AG09319 (cell line): ENCODE measurements around the gene TMEM178B.

ENCODE experiments used
- DNase-seq: peaks from one replicate; pipeline ENCODE4 v3.0.0-alpha.2; 2010; ENCODE audit warnings: low read depth; ENCODE audit errors: extremely low read depth
- CTCF ChIP-seq: IDR thresholded peaks from 2 replicates; pipeline ENCODE4 v1.5.1; 2011; ENCODE audit warnings: low read depth, mild to moderate bottlenecking, inconsistent platforms, low read length, moderate library complexity

TMEM178B gene

GRCh38 chr7:141431711-141432110 lies 357.8 kb downstream of the TMEM178B start:
- TF ChIP-seq CTCF = no peak
- DNase-seq = no peak

DNA sequence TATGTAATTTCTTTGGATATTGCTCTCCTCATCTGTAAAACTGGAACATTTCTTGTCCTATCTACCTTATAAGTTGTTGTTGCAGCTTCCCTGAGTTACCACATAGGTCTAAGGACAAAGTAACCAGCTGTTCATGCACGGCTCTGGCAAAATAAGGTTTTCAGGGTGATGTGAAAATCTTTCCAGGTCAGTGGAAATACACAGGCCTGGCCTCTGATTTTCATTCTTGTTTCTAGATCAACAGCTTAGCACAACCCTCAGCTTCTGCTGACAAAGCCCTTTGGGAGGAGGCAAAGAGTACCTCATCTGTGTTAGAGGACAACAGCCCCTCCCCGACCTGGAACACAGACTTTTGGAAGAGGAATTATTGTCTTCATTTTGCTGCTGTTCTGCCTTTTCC lies 359.8 kb downstream of the TMEM178B start:
- TF ChIP-seq CTCF = no peak
- no peak for DNase-seq

- no peak for TF ChIP-seq CTCF
- DNase-seq = no peak
These were observed 362.3 kb downstream of the TMEM178B start for GRCh38 chr7:141436139-141436538.

GRCh38 chr7:141436575-141437075 lies 362.8 kb downstream of the TMEM178B start:
- no peak for DNase-seq
- TF ChIP-seq CTCF = no peak

DNA sequence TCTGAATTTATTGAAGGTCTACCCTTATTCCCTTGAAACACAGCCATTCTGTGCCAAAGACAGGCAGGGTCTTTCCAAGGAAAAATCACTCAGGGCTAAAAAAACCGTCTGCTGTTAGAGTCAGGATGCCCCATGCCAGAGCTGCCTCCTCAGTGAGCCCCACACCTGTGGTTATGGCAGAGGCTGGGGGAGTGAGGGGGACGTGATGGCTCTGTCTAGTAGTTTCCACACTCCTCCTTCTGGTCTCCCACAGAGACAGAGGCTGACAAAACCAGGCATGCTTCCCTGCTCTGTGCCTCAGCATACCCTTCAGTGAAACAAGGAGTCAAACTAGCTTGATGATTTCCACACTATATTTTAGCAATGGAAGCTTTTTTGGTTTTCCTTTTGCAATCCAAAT lies 365.3 kb downstream of the TMEM178B start:
- TF ChIP-seq CTCF = no peak
- no peak for DNase-seq

GRCh38 chr7:141439776-141440175 lies 365.9 kb downstream of the TMEM178B start:
- no peak for DNase-seq
- no peak for TF ChIP-seq CTCF

DNA sequence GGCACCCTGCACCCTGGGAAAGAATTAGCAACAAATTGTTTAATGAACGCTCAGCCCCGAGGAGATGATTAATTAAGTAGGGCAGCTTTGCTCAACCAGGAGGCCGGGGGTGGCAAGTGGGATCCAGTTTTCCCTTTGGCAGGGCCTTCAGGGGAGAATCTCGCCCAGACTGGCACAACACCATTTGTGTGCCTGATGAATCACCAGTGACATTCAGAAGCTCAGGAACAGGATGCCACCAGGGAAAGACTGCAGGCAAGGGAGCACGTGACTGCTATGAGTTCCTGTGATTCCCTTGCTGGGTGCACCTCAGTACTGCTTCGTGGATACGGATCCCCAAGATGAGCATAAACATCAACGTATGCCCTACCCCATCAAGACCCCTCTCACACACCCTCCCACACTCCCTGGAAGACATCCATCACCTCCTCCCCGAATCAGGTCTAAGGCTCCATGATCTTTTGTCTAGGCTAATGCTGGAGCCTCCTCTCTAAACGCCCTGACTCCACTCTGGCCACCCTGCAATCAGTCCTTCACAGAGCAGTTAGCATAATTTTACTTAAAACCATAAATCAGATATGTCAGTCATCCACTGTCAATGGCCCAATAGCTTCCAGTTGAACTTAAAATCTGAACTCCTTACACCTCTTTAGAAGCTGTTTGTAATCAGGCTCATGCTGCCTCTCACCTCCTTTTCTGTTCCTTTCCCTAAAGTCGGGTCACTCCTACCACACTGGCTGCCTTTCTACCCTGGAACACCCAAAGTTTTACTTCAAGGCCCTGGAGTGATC lies 368.2 kb downstream of the TMEM178B start:
- no peak for DNase-seq
- no peak for TF ChIP-seq CTCF
